Fibroblast of lung (primary cell): ENCODE results near the gene CFAP46. TPM values are rescaled to one million over a fixed set of nuclear protein-coding genes. Genes with fewer than 3 reads are reported as not detected.
"Not testable (repeated sequence)": the region's sequence is repeated elsewhere in the genome, so short reads cannot be mapped to it uniquely, and the experiment has no call there.

Experiments
- DNase-seq, 2 donors: peaks; one replicate each; pipeline versions ENCODE4 v3.0.0 to v3.0.0-alpha.2; 2010; ENCODE audit warnings: low read depth in 2 of 2
- H2AFZ ChIP-seq: 2 replicates; pipeline ENCODE4 v1.5.1; 2012; ENCODE audit warnings: low read length, control low read depth, inconsistent platforms
- H3K27ac ChIP-seq: 2 replicates; pipeline ENCODE4 v1.5.1; 2011; ENCODE audit warnings: low read length, control low read depth; ENCODE audit not compliant: insufficient read depth
- H3K27me3 ChIP-seq: 2 replicates; pipeline ENCODE4 v1.5.1; 2011; ENCODE audit warnings: mild to moderate bottlenecking, low read length; ENCODE audit not compliant: control insufficient read depth, insufficient read depth
- H3K36me3 ChIP-seq: 2 replicates; pipeline ENCODE4 v1.5.1; 2011; ENCODE audit warnings: low read length; ENCODE audit not compliant: control insufficient read depth, insufficient read depth
- H3K4me1 ChIP-seq: 2 replicates; pipeline ENCODE4 v1.5.1; 2011; ENCODE audit warnings: low read length; ENCODE audit not compliant: control insufficient read depth, insufficient read depth; ENCODE audit errors: extremely low read depth
- H3K4me2 ChIP-seq: 2 replicates; pipeline ENCODE4 v1.5.1; 2011; ENCODE audit warnings: low read length, control low read depth; ENCODE audit not compliant: insufficient read depth; ENCODE audit errors: extremely low read depth
- H3K4me3 ChIP-seq, 4 experiments: fragments of 200-600 bp in 1 of 4; sonication (generic) in 1 of 4; replicated peaks in 1 of 4; 2 replicates each; pipeline ENCODE4 v1.5.1; 2011 to 2016; ENCODE audit warnings: low read length in 4 of 4, low read depth in 3 of 4, mild to moderate bottlenecking in 3 of 4, control low read depth in 2 of 4, inconsistent platforms in 1 of 4, mixed read lengths in 1 of 4; ENCODE audit not compliant: insufficient read depth in 1 of 4; ENCODE audit errors: control extremely low read depth in 1 of 4
- H3K79me2 ChIP-seq: 2 replicates; pipeline ENCODE4 v1.5.1; 2012; ENCODE audit warnings: mild to moderate bottlenecking, low read length, inconsistent platforms; ENCODE audit not compliant: control insufficient read depth, insufficient read depth
- H3K9ac ChIP-seq: 2 replicates; pipeline ENCODE4 v1.5.1; 2011; ENCODE audit warnings: mild to moderate bottlenecking, low read length, control low read depth; ENCODE audit not compliant: insufficient read depth
- H3K9me3 ChIP-seq: 2 replicates; pipeline ENCODE4 v1.5.1; 2012; ENCODE audit warnings: low read depth, low read length; ENCODE audit not compliant: control insufficient read depth, insufficient read depth
- H4K20me1 ChIP-seq: 2 replicates; pipeline ENCODE4 v1.5.1; 2011; ENCODE audit warnings: low read length; ENCODE audit not compliant: control insufficient read depth, insufficient read depth; ENCODE audit errors: extremely low read depth
- CTCF ChIP-seq, 2 donors: IDR thresholded peaks in 1 of 2; conservative IDR thresholded peaks in 1 of 2; 1 replicate in 1 of 2; 2 replicates in 1 of 2; pipeline ENCODE4 v1.5.1; 2011 to 2012; ENCODE audit warnings: low read length in 2 of 2, control low read depth in 1 of 2, inconsistent platforms in 1 of 2, low read depth in 1 of 2, mild to moderate bottlenecking in 1 of 2
- EZH2 ChIP-seq: IDR thresholded peaks from 2 replicates; pipeline ENCODE4 v1.5.1; 2012; ENCODE audit warnings: low read length, control low read depth, mild to moderate bottlenecking; ENCODE audit errors: missing control alignments
- polyA plus RNA-seq, 2 donors: library from polyadenylated mRNA; depleted of rRNA in 1 of 2; stranded (reverse) in 1 of 2; unstranded in 1 of 2; fragments of >200 nt; gene quantifications; 2 replicates each; pipeline ENCODE4 v1.2.1, GENCODE V29; 2011 to 2012; ENCODE audit warnings: missing spikeins in 1 of 2
- total RNA-seq: library from RNA; depleted of rRNA; stranded (reverse); fragments of >200 nt; gene quantifications from 2 replicates; pipeline ENCODE4 v1.2.1, GENCODE V29; 2014

The CFAP46 gene
- total and polyA plus RNA-seq, 2 donors (not counting 1 experiment from before 2014, with no cell fraction given) = 0.25 to 0.66 TPM

GRCh38 chr10:132888898-132889490, 53.4 kb downstream of the CFAP46 start:
- H3K4me1 ChIP-seq = no peaks in the 10 kb centered on the region
- no peak for DNase-seq
- H2AFZ ChIP-seq = no peak overlapping the region
- H4K20me1 ChIP-seq = peaks cover 1% of the 10 kb centered on the region
- no peak overlapping the region for H3K4me3 ChIP-seq
- H3K9me3 ChIP-seq = no peaks in the 10 kb centered on the region
- H3K9ac ChIP-seq = no peak overlapping the region
- H3K27me3 ChIP-seq = no peaks in the 10 kb centered on the region
- H3K27ac ChIP-seq = no peak overlapping the region
- no peaks in the 10 kb centered on the region for H3K79me2 ChIP-seq
- no peak overlapping the region for H3K4me2 ChIP-seq
- H3K36me3 ChIP-seq = no peaks in the 10 kb centered on the region
- TF ChIP-seq CTCF (conservative IDR thresholded peaks at IDR 0.05 in 1 of 2, IDR thresholded peaks at IDR 0.05 in 1 of 2; ENCODE audit: low read depth in 1 of 2, low read length in 2 of 2) (no peak), EZH2 (no peak)

- H3K4me1 ChIP-seq, H3K9ac ChIP-seq, H3K27ac ChIP-seq, H3K4me2 ChIP-seq, DNase-seq, H3K79me2 ChIP-seq, H3K9me3 ChIP-seq, H3K4me3 ChIP-seq, H2AFZ ChIP-seq, H3K36me3 ChIP-seq, H4K20me1 ChIP-seq, H3K27me3 ChIP-seq: not testable (repeated sequence)
Observed at GRCh38 chr10:132888446-132888845, 53.9 kb downstream of the CFAP46 start.

- DNase-seq = no peak
- H3K27ac ChIP-seq = no peak overlapping the region
- H3K4me1 ChIP-seq = no peaks in the 10 kb centered on the region
- H3K9ac ChIP-seq = no peak overlapping the region
- no peak overlapping the region for H3K4me2 ChIP-seq
- no peaks in the 10 kb centered on the region for H3K79me2 ChIP-seq
- H3K27me3 ChIP-seq = no peaks in the 10 kb centered on the region
- H3K4me3 ChIP-seq = no peak overlapping the region
- H4K20me1 ChIP-seq = peaks cover 1% of the 10 kb centered on the region
- TF ChIP-seq EZH2 (no peak), CTCF (conservative IDR thresholded peaks at IDR 0.05 in 1 of 2, IDR thresholded peaks at IDR 0.05 in 1 of 2; ENCODE audit: low read depth in 1 of 2, low read length in 2 of 2) (no peak)
- no peaks in the 10 kb centered on the region for H3K9me3 ChIP-seq
- H3K36me3 ChIP-seq = no peaks in the 10 kb centered on the region
- no peak overlapping the region for H2AFZ ChIP-seq
Observed at GRCh38 chr10:132886211-132887099, 55.9 kb downstream of the CFAP46 start.
